Non-pigmented ciliary epithelial cell (primary cell): ENCODE measurements around the gene GALE.

Experiments used
- DNase-seq: peaks from one replicate; pipeline ENCODE4 v3.0.0-alpha.2; 2010; ENCODE audit warnings: low read depth

The GALE gene

GRCh38 chr1:23751050-23751814 is 49.3 kb downstream of the GALE start:
- no peak for DNase-seq

DNA sequence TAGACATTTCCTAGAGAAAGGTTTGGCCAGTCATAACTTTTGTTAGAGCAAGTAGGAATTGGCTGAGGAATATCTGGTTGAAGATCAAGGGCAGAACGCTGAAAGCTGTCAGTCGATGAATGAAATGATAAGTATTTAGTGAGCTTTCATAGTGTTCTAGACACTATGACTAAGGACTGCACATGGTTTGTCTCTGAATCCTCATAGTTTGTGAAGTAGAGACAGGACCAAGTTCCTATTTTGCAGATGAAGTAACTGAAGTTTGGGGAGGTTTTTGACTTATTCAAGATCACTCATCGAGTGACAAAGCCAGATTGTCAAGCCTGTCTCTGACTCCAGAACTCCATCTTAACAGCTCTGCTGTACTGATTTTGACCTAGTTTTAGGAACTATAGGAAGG is 52.5 kb downstream of the GALE start:
- DNase-seq: no peak
